ENCODE results near the gene SNRPB.

Gene SNRPB

GRCh38 chr20:2451939-2452732 lies 18.5 kb downstream of the SNRPB start:
- no peak overlapping the region for H3K4me3 ChIP-seq (ENCODE audit: low read depth, low read length)
- DNase-seq (ENCODE audit: low read depth), result no peak
- TF ChIP-seq CTCF (IDR thresholded peaks at IDR 0.05; ENCODE audit: low read depth, low read length, missing control alignments), result peak; percentile 90

GRCh38 chr20:2451422-2451821 lies 19.2 kb downstream of the SNRPB start:
- DNase-seq (ENCODE audit: low read depth), result no peak
- no peak for TF ChIP-seq CTCF (IDR thresholded peaks at IDR 0.05; ENCODE audit: low read depth, low read length, missing control alignments)
- no peak overlapping the region for H3K4me3 ChIP-seq (ENCODE audit: low read depth, low read length)

GRCh38 chr20:2449386-2449785 lies 21.2 kb downstream of the SNRPB start:
- DNase-seq (ENCODE audit: low read depth), result no peak
- no peak overlapping the region for H3K4me3 ChIP-seq (ENCODE audit: low read depth, low read length)
- no peak for TF ChIP-seq CTCF (IDR thresholded peaks at IDR 0.05; ENCODE audit: low read depth, low read length, missing control alignments)

GRCh38 chr20:2446845-2447244 lies 23.7 kb downstream of the SNRPB start:
- TF ChIP-seq CTCF (IDR thresholded peaks at IDR 0.05; ENCODE audit: low read depth, low read length, missing control alignments), result no peak
- DNase-seq (ENCODE audit: low read depth), result no peak
- H3K4me3 ChIP-seq (ENCODE audit: low read depth, low read length), result no peak overlapping the region

- no peak for DNase-seq (ENCODE audit: low read depth)
- no peak overlapping the region for H3K4me3 ChIP-seq (ENCODE audit: low read depth, low read length)
- no peak for TF ChIP-seq CTCF (IDR thresholded peaks at IDR 0.05; ENCODE audit: low read depth, low read length, missing control alignments)
Measured at GRCh38 chr20:2431185-2431584, 39.4 kb downstream of the SNRPB start.

GRCh38 chr20:2430538-2430937 lies 40.1 kb downstream of the SNRPB start:
- H3K4me3 ChIP-seq (ENCODE audit: low read depth, low read length), result no peak overlapping the region
- no peak for TF ChIP-seq CTCF (IDR thresholded peaks at IDR 0.05; ENCODE audit: low read depth, low read length, missing control alignments)
- no peak for DNase-seq (ENCODE audit: low read depth)

GRCh38 chr20:2429051-2429450 lies 41.5 kb downstream of the SNRPB start:
- DNase-seq (ENCODE audit: low read depth), result no peak
- no peak overlapping the region for H3K4me3 ChIP-seq (ENCODE audit: low read depth, low read length)
- no peak for TF ChIP-seq CTCF (IDR thresholded peaks at IDR 0.05; ENCODE audit: low read depth, low read length, missing control alignments)

Data from GM12864 (cell line).